ENCODE measurements around the gene TTC32.

TTC32 gene

GRCh38 chr2:19901442-19902215, at the start of gene TTC32:
Gene TTC32 (minus strand): TSS chr2:19901983. CDS start chr2:19901854, 129 bp downstream.
- Histone ChIP-seq H3K27ac (ENCODE audit: low read depth, low read length, poor library complexity, severe bottlenecking) (peak within 1 kb of the TSS; percentile 87), H3K4me3 (ENCODE audit: low read depth, low read length, poor library complexity, severe bottlenecking) (peak within 1 kb of the TSS; percentile 95), H4K20me1 (ENCODE audit: insufficient read depth, low read length) (no peaks in the 10 kb centered on the region), H3K4me1 (ENCODE audit: insufficient read depth, low read length, severe bottlenecking) (peaks cover 43% of the 10 kb centered on the region), H3K4me2 (ENCODE audit: low read length) (peak within 1 kb of the TSS; percentile 82), H3F3A (ENCODE audit: insufficient read depth, low read length) (no peaks in the 10 kb centered on the region), H3K9ac (ENCODE audit: low read length) (peak within 1 kb of the TSS; percentile 90), H3K79me2 (ENCODE audit: insufficient read depth, low read length) (peaks cover 35% of the 10 kb centered on the region), H2AFZ (ENCODE audit: low read length) (peak within 1 kb of the TSS; percentile 72), H3K27me3 (ENCODE audit: insufficient read depth, low read length) (no peaks in the 10 kb centered on the region; the same call in 1 of the 2 replicates), H3K9me3 (ENCODE audit: low read length) (no peaks in the 10 kb centered on the region), H3K9me2 (ENCODE audit: low read depth, low read length) (no peaks in the 10 kb centered on the region), H3K36me3 (ENCODE audit: insufficient read depth, low read length) (no peaks in the 10 kb centered on the region; the same call in none of the 2 replicates)
- no peak for TF ChIP-seq EZH2 (IDR thresholded peaks at IDR 0.05; ENCODE audit: borderline replicate concordance, low read length)
- no peak for TF ChIP-seq CTCF (IDR thresholded peaks at IDR 0.05; ENCODE audit: low read length)

GRCh38 chr2:19949071-19949470, 47.3 kb upstream of the TTC32 start:
- no peak overlapping the region for H3K4me3 ChIP-seq (ENCODE audit: low read depth, low read length, poor library complexity, severe bottlenecking)
- no peak overlapping the region for H2AFZ ChIP-seq (ENCODE audit: low read length)
- no peaks in the 10 kb centered on the region for H3K27me3 ChIP-seq (ENCODE audit: insufficient read depth, low read length)
- H3K79me2 ChIP-seq (ENCODE audit: insufficient read depth, low read length): no peaks in the 10 kb centered on the region
- H3K27ac ChIP-seq (ENCODE audit: low read depth, low read length, poor library complexity, severe bottlenecking): no peak overlapping the region
- no peaks in the 10 kb centered on the region for H3K4me1 ChIP-seq (ENCODE audit: insufficient read depth, low read length, severe bottlenecking)
- H3K9me3 ChIP-seq (ENCODE audit: low read length): no peaks in the 10 kb centered on the region
- no peaks in the 10 kb centered on the region for H4K20me1 ChIP-seq (ENCODE audit: insufficient read depth, low read length)
- H3K4me2 ChIP-seq (ENCODE audit: low read length): no peak overlapping the region
- H3K36me3 ChIP-seq (ENCODE audit: insufficient read depth, low read length): peaks cover 3% of the 10 kb centered on the region; the same call in 1 of the 2 replicates
- no peaks in the 10 kb centered on the region for H3K9me2 ChIP-seq (ENCODE audit: low read depth, low read length)
- H3F3A ChIP-seq (ENCODE audit: insufficient read depth, low read length): no peaks in the 10 kb centered on the region
- H3K9ac ChIP-seq (ENCODE audit: low read length): no peak overlapping the region
- TF ChIP-seq EZH2 (IDR thresholded peaks at IDR 0.05; ENCODE audit: borderline replicate concordance, low read length) (no peak), CTCF (IDR thresholded peaks at IDR 0.05; ENCODE audit: low read length) (no peak)

- Histone ChIP-seq H3K9me3 (ENCODE audit: low read length) (no peaks in the 10 kb centered on the region), H3K9me2 (ENCODE audit: low read depth, low read length) (no peaks in the 10 kb centered on the region), H3K79me2 (ENCODE audit: insufficient read depth, low read length) (no peaks in the 10 kb centered on the region), H3K27ac (ENCODE audit: low read depth, low read length, poor library complexity, severe bottlenecking) (no peak overlapping the region), H3K4me2 (ENCODE audit: low read length) (no peak overlapping the region), H3K4me3 (ENCODE audit: low read depth, low read length, poor library complexity, severe bottlenecking) (no peak overlapping the region), H2AFZ (ENCODE audit: low read length) (no peak overlapping the region), H3F3A (ENCODE audit: insufficient read depth, low read length) (no peaks in the 10 kb centered on the region), H3K27me3 (ENCODE audit: insufficient read depth, low read length) (no peaks in the 10 kb centered on the region), H3K4me1 (ENCODE audit: insufficient read depth, low read length, severe bottlenecking) (no peaks in the 10 kb centered on the region), H3K36me3 (ENCODE audit: insufficient read depth, low read length) (peaks cover 2% of the 10 kb centered on the region; the same call in 1 of the 2 replicates), H3K9ac (ENCODE audit: low read length) (no peak overlapping the region), H4K20me1 (ENCODE audit: insufficient read depth, low read length) (no peaks in the 10 kb centered on the region)
- TF ChIP-seq EZH2 (IDR thresholded peaks at IDR 0.05; ENCODE audit: borderline replicate concordance, low read length) (no peak), CTCF (IDR thresholded peaks at IDR 0.05; ENCODE audit: low read length) (no peak)
These were observed 45.6 kb upstream of the TTC32 start for GRCh38 chr2:19947184-19947940.

Data from OCI-LY1 (cell line).